Measurements from ENCODE around the gene SLC41A1.

Gene SLC41A1

GRCh38 chr1:205743977-205744376 is 69.0 kb downstream of the SLC41A1 start:
- no peak for DNase-seq
- Histone ChIP-seq H3K27me3 (no peaks in the 10 kb centered on the region), H3K4me3 (ENCODE audit: low read depth, low read length) (no peak overlapping the region), H3K9me3 (no peaks in the 10 kb centered on the region), H3K36me3 (peaks cover 23% of the 10 kb centered on the region), H3K4me1 (peaks cover 8% of the 10 kb centered on the region)
- TF ChIP-seq CTCF (IDR thresholded peaks at IDR 0.05; ENCODE audit: low read depth, low read length): no peak

- Histone ChIP-seq H3K4me1 (peaks cover 3% of the 10 kb centered on the region; the same call in 1 of the 2 replicates), H3K27me3 (no peaks in the 10 kb centered on the region), H3K36me3 (peaks cover 28% of the 10 kb centered on the region), H3K9me3 (no peaks in the 10 kb centered on the region), H3K4me3 (ENCODE audit: low read depth, low read length) (no peak overlapping the region)
- TF ChIP-seq CTCF (IDR thresholded peaks at IDR 0.05; ENCODE audit: low read depth, low read length): no peak
- DNase-seq: no peak
Observed at GRCh38 chr1:205741681-205742080, 71.3 kb downstream of the SLC41A1 start.

- H3K9me3 ChIP-seq: no peaks in the 10 kb centered on the region
- DNase-seq: no peak
- no peaks in the 10 kb centered on the region for H3K27me3 ChIP-seq
- no peak overlapping the region for H3K4me3 ChIP-seq (ENCODE audit: low read depth, low read length)
- 0 out of 2 replicates have a peak, but pooled peaks have one; percentile 13 for TF ChIP-seq CTCF (IDR thresholded peaks at IDR 0.05; ENCODE audit: low read depth, low read length)
- 0 out of 2 replicates have a peak, but pooled peaks cover 2% of the 10 kb centered on the region for H3K4me1 ChIP-seq
- peaks cover 44% of the 10 kb centered on the region for H3K36me3 ChIP-seq
Observed at GRCh38 chr1:205739348-205740160, 73.4 kb downstream of the SLC41A1 start.

All from BE2C (cell line).